ENCODE measurements around the gene SLC25A13. TPM values are rescaled to one million over a fixed set of nuclear protein-coding genes. Genes with fewer than 3 reads are reported as not detected.

Gene SLC25A13
- total RNA-seq, 1 donor from 2014 or later = 28.5 TPM

- CTCF ChIA-PET = no interaction called here
- Mint-ChIP-seq H3K4me1 (peaks cover 15% of the 10 kb centered on the region), H3K9me3 (peaks cover 3% of the 10 kb centered on the region), H3K4me3 (no peak overlapping the region), H3K36me3 (ENCODE audit: low read depth) (peaks cover 3% of the 10 kb centered on the region), H3K27me3 (no peaks in the 10 kb centered on the region), H3K27ac (no peak overlapping the region)
- no peak for DNase-seq
- ATAC-seq (ENCODE audit: low read depth) = no peak
- intact Hi-C loops (cut with micrococcal nuclease) = no loop called here
- POLR2A ChIA-PET = no interaction called here
- TF ChIP-seq, protein P1, sequence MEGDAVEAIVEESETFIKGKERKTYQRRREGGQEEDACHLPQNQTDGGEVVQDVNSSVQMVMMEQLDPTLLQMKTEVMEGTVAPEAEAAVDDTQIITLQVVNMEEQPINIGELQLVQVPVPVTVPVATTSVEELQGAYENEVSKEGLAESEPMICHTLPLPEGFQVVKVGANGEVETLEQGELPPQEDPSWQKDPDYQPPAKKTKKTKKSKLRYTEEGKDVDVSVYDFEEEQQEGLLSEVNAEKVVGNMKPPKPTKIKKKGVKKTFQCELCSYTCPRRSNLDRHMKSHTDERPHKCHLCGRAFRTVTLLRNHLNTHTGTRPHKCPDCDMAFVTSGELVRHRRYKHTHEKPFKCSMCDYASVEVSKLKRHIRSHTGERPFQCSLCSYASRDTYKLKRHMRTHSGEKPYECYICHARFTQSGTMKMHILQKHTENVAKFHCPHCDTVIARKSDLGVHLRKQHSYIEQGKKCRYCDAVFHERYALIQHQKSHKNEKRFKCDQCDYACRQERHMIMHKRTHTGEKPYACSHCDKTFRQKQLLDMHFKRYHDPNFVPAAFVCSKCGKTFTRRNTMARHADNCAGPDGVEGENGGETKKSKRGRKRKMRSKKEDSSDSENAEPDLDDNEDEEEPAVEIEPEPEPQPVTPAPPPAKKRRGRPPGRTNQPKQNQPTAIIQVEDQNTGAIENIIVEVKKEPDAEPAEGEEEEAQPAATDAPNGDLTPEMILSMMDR (IDR thresholded peaks at IDR 0.05) = no peak
Measured at GRCh38 chr7:96246919-96247318, 75.0 kb downstream of the SLC25A13 start.

DNA sequence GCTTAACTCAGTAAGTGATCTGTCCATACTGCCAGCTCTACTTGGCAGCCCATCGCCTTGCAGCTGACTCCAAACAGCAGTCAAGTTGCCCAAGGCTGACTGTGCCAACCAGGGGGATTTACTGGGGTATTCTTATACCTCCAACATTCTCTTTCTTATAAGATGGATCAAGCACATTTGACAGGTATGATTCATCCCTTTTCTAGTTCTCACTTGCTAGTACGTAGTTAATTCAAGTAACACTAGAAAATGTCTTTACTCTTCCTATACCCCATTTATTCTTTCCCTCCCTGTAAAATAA is 77.0 kb downstream of the SLC25A13 start:
- no peak for ATAC-seq (ENCODE audit: low read depth)
- Mint-ChIP-seq H3K36me3 (ENCODE audit: low read depth) (peaks cover 8% of the 10 kb centered on the region), H3K27me3 (no peaks in the 10 kb centered on the region), H3K4me1 (peaks cover 9% of the 10 kb centered on the region), H3K27ac (no peak overlapping the region), H3K9me3 (no peaks in the 10 kb centered on the region), H3K4me3 (no peak overlapping the region)
- ChIA-PET POLR2A (no interaction called here), CTCF (no interaction called here)
- DNase-seq = no peak
- TF ChIP-seq, protein P1 (IDR thresholded peaks at IDR 0.05) = no peak
- intact Hi-C loops (cut with micrococcal nuclease) = no loop called here

DNA sequence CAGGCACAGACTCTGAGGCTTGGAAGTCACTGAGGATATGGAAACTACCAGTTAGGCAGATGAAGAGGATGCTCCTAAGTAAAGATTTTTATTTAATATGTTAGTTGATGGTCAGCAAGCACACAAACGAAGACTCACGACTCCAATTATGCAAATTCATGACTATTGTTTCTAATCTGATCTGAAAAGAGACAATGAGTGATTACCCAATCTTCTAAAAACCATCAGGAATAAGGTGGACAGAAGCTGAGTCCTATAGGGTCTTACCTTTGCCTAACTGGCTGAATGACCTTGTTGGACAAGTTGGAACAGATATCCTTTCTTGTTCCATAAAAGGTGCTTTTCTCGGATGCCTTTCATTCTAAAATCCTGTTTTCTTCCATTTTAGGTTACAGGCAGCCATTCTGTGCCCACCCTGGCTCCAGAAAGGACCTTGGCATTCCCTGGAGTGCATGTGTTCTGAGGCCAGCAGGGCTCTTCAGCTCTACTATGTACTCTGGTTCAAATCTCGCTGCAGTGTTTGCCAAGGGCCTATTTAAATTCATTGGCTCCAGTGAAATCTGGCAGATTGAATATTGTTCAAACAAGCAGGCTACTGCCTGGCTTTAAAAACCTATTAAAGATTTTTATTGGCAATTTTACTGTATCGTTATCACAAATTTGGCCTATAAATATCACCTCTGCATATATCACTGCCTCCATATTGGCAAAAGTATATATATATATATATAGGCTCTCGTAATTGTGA is 77.5 kb downstream of the SLC25A13 start:
- Mint-ChIP-seq H3K4me3 (no peak overlapping the region), H3K9me3 (no peaks in the 10 kb centered on the region), H3K27ac (no peak overlapping the region), H3K4me1 (peaks cover 9% of the 10 kb centered on the region), H3K27me3 (no peaks in the 10 kb centered on the region), H3K36me3 (ENCODE audit: low read depth) (peaks cover 8% of the 10 kb centered on the region)
- TF ChIP-seq, protein P1 (IDR thresholded peaks at IDR 0.05) = no peak
- ATAC-seq (ENCODE audit: low read depth) (no peak), DNase-seq (no peak)
- intact Hi-C loops (cut with micrococcal nuclease) = no loop called here
- ChIA-PET POLR2A (no interaction called here), CTCF (no interaction called here)

DNA sequence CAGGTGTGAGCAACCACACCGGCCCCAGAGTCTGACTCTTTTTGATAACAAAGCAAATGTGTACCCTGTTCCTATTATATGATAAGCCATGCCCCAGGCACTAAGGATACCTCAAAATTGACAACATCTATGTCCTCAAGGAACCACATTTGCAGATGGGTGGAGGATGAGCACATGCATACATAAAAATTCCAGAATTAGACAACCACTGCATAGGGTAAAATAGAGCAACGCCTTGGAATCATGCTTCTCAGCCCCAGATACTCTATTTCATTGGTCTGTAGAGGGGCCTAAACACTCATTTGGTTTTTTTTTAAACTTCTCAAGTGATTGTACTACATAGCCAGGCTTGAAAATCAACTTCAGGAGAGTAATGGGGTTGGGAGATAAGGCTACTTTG is 78.7 kb downstream of the SLC25A13 start:
- Mint-ChIP-seq H3K4me1 (peaks cover 9% of the 10 kb centered on the region), H3K36me3 (ENCODE audit: low read depth) (peaks cover 8% of the 10 kb centered on the region), H3K4me3 (no peak overlapping the region), H3K9me3 (no peaks in the 10 kb centered on the region), H3K27ac (no peak overlapping the region), H3K27me3 (no peaks in the 10 kb centered on the region)
- TF ChIP-seq, protein P1 (IDR thresholded peaks at IDR 0.05) = no peak
- no peak for DNase-seq
- no peak for ATAC-seq (ENCODE audit: low read depth)
- intact Hi-C loops (cut with micrococcal nuclease) = no loop called here
- ChIA-PET CTCF (no interaction called here), POLR2A (no interaction called here)

DNA sequence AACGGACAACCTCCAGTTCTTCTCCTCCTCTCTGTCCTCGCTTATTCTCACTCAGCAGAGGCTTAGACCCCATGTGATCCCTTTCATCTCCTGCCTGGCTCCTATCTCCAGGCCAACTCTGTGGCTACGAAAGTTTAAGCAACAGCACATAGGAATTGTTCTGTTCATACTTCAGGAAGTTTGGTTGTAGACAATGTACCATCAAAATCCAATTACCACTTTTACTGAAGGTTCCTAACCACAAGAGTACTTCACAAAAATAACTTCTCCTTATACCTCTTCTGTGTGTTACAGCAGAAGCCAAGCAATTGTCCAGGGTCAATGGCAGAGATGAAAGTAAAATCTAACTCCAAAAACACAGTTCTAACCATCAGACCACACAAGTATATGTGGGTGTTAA is 80.0 kb downstream of the SLC25A13 start:
- no peaks in the 10 kb centered on the region for H3K9me3 Mint-ChIP-seq
- TF ChIP-seq, protein P1 (IDR thresholded peaks at IDR 0.05) = no peak
- H3K4me1 Mint-ChIP-seq = peaks cover 9% of the 10 kb centered on the region
- CTCF ChIA-PET = no interaction called here
- no peak for DNase-seq
- no peak overlapping the region for H3K4me3 Mint-ChIP-seq
- H3K27ac Mint-ChIP-seq = no peak overlapping the region
- H3K36me3 Mint-ChIP-seq (ENCODE audit: low read depth) = peaks cover 5% of the 10 kb centered on the region
- POLR2A ChIA-PET = no interaction called here
- no peak for ATAC-seq (ENCODE audit: low read depth)
- no peaks in the 10 kb centered on the region for H3K27me3 Mint-ChIP-seq
- intact Hi-C loops (cut with micrococcal nuclease) = no loop called here

Measured in activated B cell treated with CpG ODN at 0.5 μM for 24 hours (primary cell).